ENCODE data around the gene EEPD1.

DNA sequence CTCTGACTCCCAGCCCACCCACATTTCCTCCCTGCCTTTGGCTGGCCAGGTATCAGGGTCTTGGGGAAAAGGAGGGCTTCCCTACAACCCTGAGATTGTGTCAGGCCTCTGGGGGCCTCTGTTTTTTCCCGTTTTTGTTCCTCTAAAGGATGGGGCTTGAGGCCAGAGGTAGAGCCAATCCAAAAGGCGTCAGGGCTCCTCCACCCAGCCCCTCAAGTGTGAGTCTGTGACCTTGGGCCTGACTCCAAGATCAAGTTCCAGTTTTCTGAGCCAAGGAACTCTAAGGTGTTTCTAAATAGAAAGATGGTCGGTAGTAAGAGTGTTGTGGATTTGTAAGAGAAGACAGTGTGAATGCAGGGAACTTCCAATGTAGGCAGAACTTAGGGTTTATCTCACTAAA is 6.6 kb downstream of the EEPD1 start:
- TF ChIP-seq EZH2 (IDR thresholded peaks at IDR 0.05) = no peak
- no peak for TF ChIP-seq POLR2AphosphoS5 (IDR thresholded peaks at IDR 0.05; ENCODE audit: borderline replicate concordance, low read depth, low read length)

Data from SK-N-MC (cell line).